ENCODE results near the gene GDPD5. TPM values are rescaled to one million over a fixed set of nuclear protein-coding genes. Genes with fewer than 3 reads are reported as not detected.

GDPD5 gene
- total and polyA plus RNA-seq, 9 of the 15 experiments (the other 6 are each of a cell fraction or from before 2014, with no cell fraction given), result 0.32 to 27.3 (median 8.0) TPM

- H3K9me3 ChIP-seq (replicated peaks; ENCODE audit: control insufficient read depth, insufficient read depth, low read depth, low read length), result no peaks in the 10 kb centered on the region
- no peaks in the 10 kb centered on the region for H3K27me3 ChIP-seq (ENCODE audit: control insufficient read depth in 2 of 2, insufficient read depth in 2 of 2, low read length in 2 of 2)
- ATAC-seq, result no peak
- DNase-seq (ENCODE audit: extremely low read depth in 1 of 4, low spot score in 3 of 4), result no peak
- intact Hi-C loops (cut with micrococcal nuclease), result no loop called here
- 56% methylated on average over 4 of the region's 5 CpGs for WGBS (ENCODE audit: insufficient coverage, low coverage, missing lambda C conversion rate)
- in situ Hi-C loops (cut with MboI), result no loop called here
- H3K4me2 ChIP-seq (ENCODE audit: insufficient read depth, low read length), result no peak overlapping the region
- H3K36me3 ChIP-seq (ENCODE audit: control insufficient read depth, insufficient read depth, low read length), result no peaks in the 10 kb centered on the region
- POLR2A ChIA-PET, result interaction anchor here (0.6 to 1.1 kb wide), 3 partner anchors 9 to 82 kb away, joined by 3 read pairs; no protein-coding TSS in a partner anchor
- no peak for FAIRE-seq
- BruUV-seq (replicated peaks), result no TSS peak
- H3K27ac ChIP-seq (ENCODE audit: extremely low read depth, low read depth, low read length), result no peak overlapping the region
- no peaks in the 10 kb centered on the region for H3K79me2 ChIP-seq (ENCODE audit: control insufficient read depth, insufficient read depth, low read length)
- no peak overlapping the region for H3K4me3 ChIP-seq
- H3K4me1 ChIP-seq (replicated peaks in 1 of 2; ENCODE audit: control insufficient read depth in 2 of 2, insufficient read depth in 2 of 2, low read length in 2 of 2), result peaks cover 16 to 33% of the 10 kb centered on the region in 2 experiments
- TF ChIP-seq ETS1 (conservative IDR thresholded peaks at IDR 0.05; ENCODE audit: control insufficient read depth, low read depth, low read length) (no peak), ETV6 (IDR thresholded peaks at IDR 0.05; ENCODE audit: borderline replicate concordance in 1 of 2, low read depth in 2 of 2, low read length in 1 of 2) (no peak), ETV6 (CRISPR knock-in tag; IDR thresholded peaks at IDR 0.05; ENCODE audit: borderline replicate concordance) (no peak), YBX1 (IDR thresholded peaks at IDR 0.05) (no peak), TARDBP (IDR thresholded peaks at IDR 0.05) (no peak), CBFB (CRISPR knock-in tag; IDR thresholded peaks at IDR 0.05) (no peak), BDP1 (IDR thresholded peaks at IDR 0.05; ENCODE audit: insufficient read depth, insufficient read length) (no peak), ZNF77 (CRISPR knock-in tag; IDR thresholded peaks at IDR 0.05) (no peak), RFX1 (IDR thresholded peaks at IDR 0.05) (no peak), ZNF12 (CRISPR knock-in tag; IDR thresholded peaks at IDR 0.05) (no peak)
- H4K20me1 ChIP-seq (replicated peaks; ENCODE audit: control insufficient read depth, insufficient read depth, low read length), result no peaks in the 10 kb centered on the region; the same call in 1 of the 2 replicates
- H3K9ac ChIP-seq (ENCODE audit: insufficient read depth in 1 of 2, low read depth in 2 of 2, low read length in 2 of 2), result 0 out of 4 replicates have a peak overlapping the region, but pooled peaks of 1 of the 2 experiments have one; percentile 48
- no peak overlapping the region for H2AFZ ChIP-seq (ENCODE audit: low read depth, low read length)
- CTCF ChIA-PET (ENCODE audit: low intra/inter-chr PET ratio), result no interaction called here
- H3K9me1 ChIP-seq (ENCODE audit: control insufficient read depth, insufficient read depth, low read length), result no peaks in the 10 kb centered on the region
Observed at GRCh38 chr11:75503531-75504099, 22.1 kb downstream of the GDPD5 start.
